H9 (cell line): Measurements from ENCODE around the gene LRMDA. TPM values are rescaled to one million over a fixed set of nuclear protein-coding genes. Genes with fewer than 3 reads are reported as not detected.

Experiments
- DNase-seq: peaks from one replicate; pipeline ENCODE4 v3.0.0-alpha.2; 2017
- H2AFZ ChIP-seq: one replicate; pipeline ENCODE4 v1.6.1; 2013; ENCODE audit warnings: mild to moderate bottlenecking, low read length, control low read depth, moderate library complexity
- H2AK5ac ChIP-seq: 2 replicates; pipeline ENCODE4 v1.6.1; 2013; ENCODE audit warnings: low read length, control low read depth, mixed read lengths; ENCODE audit not compliant: insufficient read length
- H2BK120ac ChIP-seq: one replicate; pipeline ENCODE4 v1.6.1; 2013; ENCODE audit warnings: low read depth, mild to moderate bottlenecking, low read length, control low read depth, inconsistent platforms; ENCODE audit not compliant: poor library complexity, severe bottlenecking
- H2BK12ac ChIP-seq: 2 replicates; pipeline ENCODE4 v1.6.1; 2013; ENCODE audit warnings: low read length, control low read depth, mixed read lengths, low read depth; ENCODE audit not compliant: insufficient read length
- H2BK15ac ChIP-seq: 2 replicates; pipeline ENCODE4 v1.6.1; 2013; ENCODE audit warnings: low read depth, low read length, control low read depth
- H2BK20ac ChIP-seq: one replicate; pipeline ENCODE4 v1.6.1; 2013; ENCODE audit warnings: low read depth, mild to moderate bottlenecking, low read length, control low read depth, inconsistent platforms; ENCODE audit not compliant: poor library complexity, severe bottlenecking
- H2BK5ac ChIP-seq: 2 replicates; pipeline ENCODE4 v1.6.1; 2013; ENCODE audit warnings: low read length, control low read depth, mixed read lengths; ENCODE audit not compliant: insufficient read length
- H3K14ac ChIP-seq: 2 replicates; pipeline ENCODE4 v1.6.1; 2013; ENCODE audit warnings: low read length, control low read depth; ENCODE audit not compliant: insufficient read depth
- H3K18ac ChIP-seq: 2 replicates; pipeline ENCODE4 v1.6.1; 2013; ENCODE audit warnings: low read depth, mild to moderate bottlenecking, mixed read lengths, low read length, control low read depth; ENCODE audit not compliant: insufficient read length
- H3K23ac ChIP-seq: 2 replicates; pipeline ENCODE4 v1.6.1; 2013; ENCODE audit warnings: low read length, control low read depth, mixed read lengths, low read depth; ENCODE audit not compliant: insufficient read length
- H3K23me2 ChIP-seq: 2 replicates; pipeline ENCODE4 v1.6.1; 2013; ENCODE audit warnings: low read depth, mild to moderate bottlenecking, mixed read lengths, low read length, control low read depth; ENCODE audit not compliant: insufficient read length, poor library complexity, severe bottlenecking
- H3K27ac ChIP-seq: 2 replicates; pipeline ENCODE4 v1.5.1; 2013; ENCODE audit warnings: low read length, control low read depth, mixed read lengths, low read depth; ENCODE audit not compliant: insufficient read length
- H3K27me3 ChIP-seq: 2 replicates; pipeline ENCODE4 v1.6.1; 2013; ENCODE audit warnings: low read length, control low read depth, inconsistent platforms; ENCODE audit not compliant: insufficient read depth
- H3K4ac ChIP-seq: 2 replicates; pipeline ENCODE4 v1.6.1; 2013; ENCODE audit warnings: low read depth, mild to moderate bottlenecking, control low read depth, inconsistent platforms, low read length, moderate library complexity
- H3K4me1 ChIP-seq: 2 replicates; pipeline ENCODE4 v1.6.1; 2013; ENCODE audit warnings: low read length, control low read depth, inconsistent platforms; ENCODE audit not compliant: insufficient read depth
- H3K4me2 ChIP-seq: 2 replicates; pipeline ENCODE4 v1.6.1; 2013; ENCODE audit warnings: low read length, control low read depth, mixed read lengths; ENCODE audit not compliant: insufficient read length, insufficient read depth
- H3K56ac ChIP-seq: 2 replicates; pipeline ENCODE4 v1.6.1; 2013; ENCODE audit warnings: low read depth, mild to moderate bottlenecking, mixed read lengths, low read length, control low read depth; ENCODE audit not compliant: insufficient read length
- H3K79me1 ChIP-seq: 2 replicates; pipeline ENCODE4 v1.6.1; 2013; ENCODE audit warnings: low read depth, mild to moderate bottlenecking, moderate library complexity, low read length, control low read depth, inconsistent platforms; ENCODE audit not compliant: insufficient read depth, poor library complexity, severe bottlenecking
- H3K79me2 ChIP-seq: 2 replicates; pipeline ENCODE4 v1.6.1; 2013; ENCODE audit warnings: low read length, control low read depth, inconsistent platforms; ENCODE audit not compliant: insufficient read depth
- H3K9ac ChIP-seq: 2 replicates; pipeline ENCODE4 v1.6.1; 2013; ENCODE audit warnings: low read length, control low read depth, mixed read lengths; ENCODE audit not compliant: insufficient read length; ENCODE audit errors: extremely low read depth
- H3K9me3 ChIP-seq: one replicate; pipeline ENCODE4 v1.6.1; 2013; ENCODE audit warnings: low read depth, low read length, inconsistent platforms; ENCODE audit not compliant: control insufficient read depth
- H3T11ph ChIP-seq: one replicate; pipeline ENCODE4 v1.6.1; 2013; ENCODE audit warnings: mild to moderate bottlenecking, low read length, control low read depth, inconsistent platforms
- H4K20me1 ChIP-seq: one replicate; pipeline ENCODE4 v1.6.1; 2013; ENCODE audit not compliant: control insufficient read depth, insufficient read length, insufficient read depth
- H4K5ac ChIP-seq: 2 replicates; pipeline ENCODE4 v1.6.1; 2013; ENCODE audit warnings: low read depth, mild to moderate bottlenecking, mixed read lengths, low read length, control low read depth; ENCODE audit not compliant: insufficient read length
- H4K8ac ChIP-seq: replicated peaks from 2 replicates; pipeline ENCODE4 v1.6.1; 2013; ENCODE audit warnings: low read length, control low read depth, mixed read lengths, low read depth; ENCODE audit not compliant: insufficient read length
- H4K91ac ChIP-seq: 2 replicates; pipeline ENCODE4 v1.6.1; 2013; ENCODE audit warnings: low read depth, mild to moderate bottlenecking, moderate library complexity, mixed read lengths, low read length, control low read depth; ENCODE audit not compliant: insufficient read length
- H3K27ac Mint-ChIP-seq, 3 experiments: 2 replicates in 2 of 3; 3 replicates in 1 of 3; pipeline ENCODE4 v1.8.0; 2020 to 2021; ENCODE audit warnings: mixed read lengths in 3 of 3, mild to moderate bottlenecking in 1 of 3, moderate library complexity in 1 of 3
- H3K27me3 Mint-ChIP-seq: 2 replicates; pipeline ENCODE4 v1.8.0; 2021; ENCODE audit warnings: low read depth, mild to moderate bottlenecking, moderate library complexity, mixed read lengths
- H3K36me3 Mint-ChIP-seq, 3 experiments: 2 replicates in 2 of 3; 3 replicates in 1 of 3; pipeline ENCODE4 v1.8.0; 2020 to 2021; ENCODE audit warnings: low read depth in 3 of 3, mixed read lengths in 3 of 3; ENCODE audit not compliant: insufficient read depth in 1 of 3
- H3K4me1 Mint-ChIP-seq, 2 experiments: 2 replicates each; pipeline ENCODE4 v1.8.0; 2020; ENCODE audit warnings: mixed read lengths in 2 of 2
- H3K4me3 Mint-ChIP-seq, 2 experiments: 2 replicates in 1 of 2; 3 replicates in 1 of 2; pipeline ENCODE4 v1.8.0; 2020 to 2021; ENCODE audit warnings: mild to moderate bottlenecking in 2 of 2, mixed read lengths in 2 of 2, moderate library complexity in 1 of 2
- H3K9me3 Mint-ChIP-seq, 2 experiments: 2 replicates in 1 of 2; 3 replicates in 1 of 2; pipeline ENCODE4 v1.8.0; 2020; ENCODE audit warnings: mild to moderate bottlenecking in 2 of 2, mixed read lengths in 2 of 2, moderate library complexity in 1 of 2
- CTCF ChIP-seq: fragments of 200-600 bp; sonication (generic); conservative IDR thresholded peaks from 3 replicates; pipeline ENCODE4 v1.8.0; 2021; ENCODE audit warnings: antibody characterized with exemption, mild to moderate bottlenecking
- WGBS: extraction: QIAGEN DNeasy Blood & Tissue Kit; methylation state at CpG from one replicate; pipeline ENCODE4 v1.1.7; 2013; ENCODE audit warnings: missing lambda C conversion rate, low lambda C conversion rate, mixed read lengths; ENCODE audit not compliant: insufficient read length; ENCODE audit errors: extremely low coverage; 5-methylcytosine and 5-hydroxymethylcytosine counted together
- total RNA-seq: library from RNA; stranded (reverse); gene quantifications from 2 replicates; pipeline ENCODE4 v1.2.1, GENCODE V29; 2021

The LRMDA gene
- total RNA-seq, 1 experiment from 2014 or later, result 1.8 TPM

GRCh38 chr10:76447578-76447977 lies 1016.2 kb downstream of the LRMDA start:
- H3K36me3 Mint-ChIP-seq, result no peaks in the 10 kb centered on the region
- no peak for TF ChIP-seq CTCF

More at GRCh38 chr10:76447578-76447977, 1016.2 kb downstream of the LRMDA start:
- Mint-ChIP-seq H3K27ac (no peak overlapping the region), H3K9me3 (no peaks in the 10 kb centered on the region), H3K4me1 (no peaks in the 10 kb centered on the region), H3K4me3 (no peak overlapping the region), H3K27me3 (no peaks in the 10 kb centered on the region)
- Histone ChIP-seq H3T11ph (no peak overlapping the region), H4K8ac (no peak overlapping the region), H2BK120ac (no peak overlapping the region), H3K4ac (no peak overlapping the region), H4K91ac (no peak overlapping the region), H3K9ac (no peak overlapping the region), H3K27ac (no peak overlapping the region), H2AK5ac (no peak overlapping the region), H3K18ac (no peak overlapping the region), H2AFZ (no peak overlapping the region), H3K79me2 (no peaks in the 10 kb centered on the region), H3K79me1 (no peaks in the 10 kb centered on the region), H3K4me2 (no peak overlapping the region), H3K23ac (no peak overlapping the region), H2BK12ac (no peak overlapping the region), H2BK5ac (no peak overlapping the region), H3K56ac (no peak overlapping the region), H2BK15ac (no peak overlapping the region), H3K14ac (no peak overlapping the region), H4K20me1 (no peaks in the 10 kb centered on the region), H3K9me3 (no peaks in the 10 kb centered on the region), H3K4me1 (no peaks in the 10 kb centered on the region), H4K5ac (no peak overlapping the region), H3K23me2 (no peaks in the 10 kb centered on the region), H3K27me3 (no peaks in the 10 kb centered on the region), H2BK20ac (no peak overlapping the region)
- WGBS, result no CpG with 5 or more reads among the region's 1 CpG
- DNase-seq, result no peak
